ENCODE measurements around the gene PNN.

DNA sequence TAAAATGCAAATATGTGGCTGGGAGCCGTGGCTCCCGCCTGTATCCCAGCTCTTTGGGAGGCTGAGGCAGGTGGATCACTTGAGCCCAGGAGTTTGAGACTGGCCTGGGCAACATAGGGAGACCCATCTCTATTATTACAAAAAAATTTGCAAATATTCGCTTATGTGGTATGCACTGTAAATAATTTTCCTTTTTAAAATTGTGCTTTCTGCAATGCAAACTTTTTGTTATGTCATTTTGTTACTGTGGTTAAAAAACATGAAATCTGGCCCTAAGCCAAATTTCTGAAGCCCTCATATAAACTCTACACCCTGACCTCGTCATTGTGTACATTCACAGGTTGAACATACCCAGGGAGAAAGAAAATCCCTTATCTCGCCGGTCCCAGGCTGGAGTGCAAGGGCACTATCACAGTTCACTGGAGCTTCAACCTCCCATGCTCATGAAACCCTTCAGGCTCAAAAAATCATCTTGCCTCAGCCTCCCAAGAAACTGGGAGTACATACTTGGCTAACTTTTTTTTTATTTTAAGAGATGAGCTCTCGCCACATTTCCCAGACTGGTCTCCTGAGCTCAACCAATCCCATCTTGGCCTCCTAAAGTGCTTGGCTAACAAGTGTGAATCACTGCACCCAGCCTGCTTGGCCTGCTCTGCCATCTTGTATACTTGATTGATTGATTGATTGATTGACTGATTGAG lies 29.6 kb upstream of the PNN start:
- TF ChIP-seq CTCF (optimal IDR thresholded peaks at IDR 0.05 in 1 of 3, IDR thresholded peaks at IDR 0.05 in 1 of 3, conservative IDR thresholded peaks at IDR 0.05 in 1 of 3; ENCODE audit: extremely low read depth in 1 of 3, insufficient read depth in 2 of 3, low read length in 3 of 3) = no peak
- TF ChIP-seq EZH2 (IDR thresholded peaks at IDR 0.05; ENCODE audit: low read length) = no peak

Measured in keratinocyte (primary cell).